Pancreas (tissue), 10 donors: ENCODE measurements around the gene PODNL1. TPM values are rescaled to one million over a fixed set of nuclear protein-coding genes. Genes with fewer than 3 reads are reported as not detected.

Experiments used
- ATAC-seq, 4 donors: fragments of 200-7000 bp; cut with Tn5 transposase; one replicate each; pipeline versions ENCODE4 v1.8.0 to v1.9.1; 2020; ENCODE audit warnings: mild to moderate bottlenecking in 4 of 4, moderate library complexity in 4 of 4
- DNase-seq, 6 donors: peaks; one replicate each; pipeline ENCODE4 v3.0.0-alpha.2; 2020
- FAIRE-seq: peaks from 2 replicates; lab custom pipeline; 2012; peaks lifted over from hg19 to GRCh38; lab: Jason Lieb, UNC
- H3K27ac ChIP-seq, 4 donors: fragments of 200-600 bp; sonication (generic); 1 replicate in 3 of 4; 2 replicates in 1 of 4; pipeline versions ENCODE4 v1.5.0 to v1.8.0; 2020
- H3K27me3 ChIP-seq, 4 donors: fragments of 200-600 bp; one replicate each; pipeline ENCODE4 v1.8.0; 2021
- H3K36me3 ChIP-seq, 3 donors: fragments of 200-600 bp; sonication (generic) in 1 of 3; one replicate each; pipeline versions ENCODE4 v1.5.0 to v1.8.0; 2020 to 2021
- H3K4me1 ChIP-seq, 3 donors: fragments of 200-600 bp; one replicate each; pipeline ENCODE4 v1.8.0; 2021
- H3K4me3 ChIP-seq, 4 donors: fragments of 200-600 bp; sonication (generic) in 2 of 4; one replicate each; pipeline versions ENCODE4 v1.5.0 to v1.8.0; 2020 to 2021
- H3K9me3 ChIP-seq, 4 donors: fragments of 200-600 bp; one replicate each; pipeline ENCODE4 v1.8.0; 2021
- CTCF ChIP-seq, 4 donors: fragments of 200-600 bp; sonication (generic) in 3 of 4; IDR thresholded peaks; one replicate each; pipeline versions ENCODE4 v1.5.0 to v1.8.0; 2021; ENCODE audit warnings: antibody characterized with exemption in 4 of 4
- WGBS, 2 donors: extraction: QIAGEN DNeasy Blood & Tissue Kit; methylation state at CpG; one replicate each; pipeline ENCODE4 v1.1.7; 2013; 5-methylcytosine and 5-hydroxymethylcytosine counted together
- intact Hi-C, 3 donors: fragments of 100-400 bp; cut with DNase I; formaldehyde crosslinking; loops; one replicate each; pipeline versions ENCODE4 v1.11.1 to v1.14.2; 2022
- polyA plus RNA-seq, 2 donors: library from polyadenylated mRNA; stranded (reverse); fragments of 200-250 nt; gene quantifications; one replicate each; pipeline ENCODE4 v1.2.3, GENCODE V29; 2013
- total RNA-seq, 6 donors: library from RNA; stranded (reverse); fragmentation: NEBNext Ultra II Directional in 4 of 6; extraction: Animal tissue kit (Norgen Biotek cat#: 25700) in 4 of 6; gene quantifications; one replicate each; pipeline versions ENCODE4 v1.2.1 to v1.2.4, GENCODE V29; 2021 to 2023
- donor health status: healthy with polysubstance abuse.
- donor health status: DM: no; HTN: no; CAD: no; lungs with moderate emphysema.
- donor health status: DM: no; HTN: no; CAD: no.
- donor health status: control.
- donor health status: control.
- donor health status: Bipolar disorder and iron deficiency.
- donor health status: DM: yes; HTN: yes; CAD: no.
- donor health status: DM: no; HTN: no; CAD: no.
- donor health status: DM: no; HTN: no; CAD: no.
- donor health status: DM: yes; HTN: yes; CAD: no.

The PODNL1 gene
- total and polyA plus RNA-seq, 8 donors: 0.25 to 2.0 (median 0.74) TPM; not detected in 2

- intact Hi-C loops: no loop called here
- Histone ChIP-seq H3K9me3 (no peaks in the 10 kb centered on the region), H3K4me1 (no peaks in the 10 kb centered on the region), H3K27me3 (no peaks in the 10 kb centered on the region), H3K4me3 (no peak overlapping the region), H3K36me3 (peaks cover 0 to 61% (median 24%) of the 10 kb centered on the region in 3 donors), H3K27ac (no peak overlapping the region)
- no peak for ATAC-seq
- 92 to 93% methylated on average over 24 of the region's 24 CpGs for WGBS, 2 donors
- peak in 1 of 6 donors; percentile 59 for DNase-seq
- no peak for TF ChIP-seq CTCF (IDR thresholded peaks at IDR 0.05)
- no peak for FAIRE-seq
Measured at GRCh38 chr19:13965377-13965896, 27.2 kb upstream of the PODNL1 start.

- no peak overlapping the region for H3K27ac ChIP-seq
- H3K4me1 ChIP-seq: no peaks in the 10 kb centered on the region
- no peaks in the 10 kb centered on the region for H3K27me3 ChIP-seq
- DNase-seq (no peak), FAIRE-seq (no peak), ATAC-seq (no peak)
- peaks cover 0 to 62% (median 24%) of the 10 kb centered on the region in 3 donors for H3K36me3 ChIP-seq
- H3K9me3 ChIP-seq: no peaks in the 10 kb centered on the region
- intact Hi-C loops: no loop called here
- WGBS, 2 donors: 87 to 89% methylated on average over 5 of the region's 5 CpGs
- no peak overlapping the region for H3K4me3 ChIP-seq
- no peak for TF ChIP-seq CTCF (IDR thresholded peaks at IDR 0.05)
Measured at GRCh38 chr19:13964776-13965175, 26.6 kb upstream of the PODNL1 start.

GRCh38 chr19:13963603-13964105, 25.4 kb upstream of the PODNL1 start:
- no peak overlapping the region for H3K27ac ChIP-seq
- H3K9me3 ChIP-seq: no peaks in the 10 kb centered on the region
- TF ChIP-seq CTCF (IDR thresholded peaks at IDR 0.05): no peak
- FAIRE-seq: no peak
- intact Hi-C loops: no loop called here
- ATAC-seq: no peak
- peak in 1 of 6 donors; percentile 68 for DNase-seq
- 93 to 94% methylated on average over 45 to 48 of the region's 48 CpGs for WGBS, 2 donors
- peaks cover 0 to 61% (median 23%) of the 10 kb centered on the region in 3 donors for H3K36me3 ChIP-seq
- no peaks in the 10 kb centered on the region for H3K27me3 ChIP-seq
- no peak overlapping the region for H3K4me3 ChIP-seq
- no peaks in the 10 kb centered on the region for H3K4me1 ChIP-seq

GRCh38 chr19:13962699-13963602, 24.7 kb upstream of the PODNL1 start:
- intact Hi-C loops: no loop called here
- peaks cover 0 to 54% (median 18%) of the 10 kb centered on the region in 3 donors for H3K36me3 ChIP-seq
- peak in 1 of 4 donors; percentile 6 for ATAC-seq
- TF ChIP-seq CTCF (IDR thresholded peaks at IDR 0.05): no peak
- DNase-seq: peak in 1 of 6 donors; percentile 74
- no peaks in the 10 kb centered on the region for H3K4me1 ChIP-seq
- WGBS, 2 donors: 86% methylated on average over 81 to 89 of the region's 89 CpGs
- no peak for FAIRE-seq
- H3K9me3 ChIP-seq: no peaks in the 10 kb centered on the region
- H3K4me3 ChIP-seq: no peak overlapping the region
- H3K27ac ChIP-seq: no peak overlapping the region
- no peaks in the 10 kb centered on the region for H3K27me3 ChIP-seq
